Stimulated activated CD8-positive, alpha-beta memory T cell treated with anti-CD3 and anti-CD28 coated beads, Interleukin-4, amount 100 ng/mL, for 24 hours (primary cell): ENCODE data around the gene DGUOK.
"Not testable (repeated sequence)": the region's sequence is repeated elsewhere in the genome, so short reads cannot be mapped to it uniquely, and the experiment has no call there.

ENCODE experiments used
- DNase-seq: peaks from one replicate; pipeline ENCODE4 v3.0.0-alpha.2; 2020; ENCODE audit warnings: low read depth

The DGUOK gene

GRCh38 chr2:73901143-73901542, 25.5 kb upstream of the DGUOK start:
- DNase-seq, result no peak

- DNase-seq, result no peak
Observed at GRCh38 chr2:73902284-73902683, 24.4 kb upstream of the DGUOK start.

GRCh38 chr2:73903313-73903712, 23.4 kb upstream of the DGUOK start:
- DNase-seq, result no peak

GRCh38 chr2:73903949-73904613, 22.6 kb upstream of the DGUOK start:
- DNase-seq, result not testable (repeated sequence)

GRCh38 chr2:73904952-73905351, 21.7 kb upstream of the DGUOK start:
- DNase-seq, result no peak

- DNase-seq, result no peak
Observed at GRCh38 chr2:73906847-73907505, 19.7 kb upstream of the DGUOK start.

- no peak for DNase-seq
Observed at GRCh38 chr2:73907840-73908452, 18.7 kb upstream of the DGUOK start.

- DNase-seq, result no peak
Observed at GRCh38 chr2:73908689-73909652, 17.7 kb upstream of the DGUOK start.

GRCh38 chr2:73910873-73911547, 15.7 kb upstream of the DGUOK start:
- DNase-seq, result no peak

- DNase-seq, result no peak
Observed at GRCh38 chr2:73911548-73912208, 15.0 kb upstream of the DGUOK start.

- DNase-seq, result no peak
Observed at GRCh38 chr2:73913414-73914054, 13.1 kb upstream of the DGUOK start.

- no peak for DNase-seq
Observed at GRCh38 chr2:73914667-73915066, 12.0 kb upstream of the DGUOK start.

- no peak for DNase-seq
Observed at GRCh38 chr2:73915437-73915993, 11.2 kb upstream of the DGUOK start.

- no peak for DNase-seq
Observed at GRCh38 chr2:73916666-73917065, 10.0 kb upstream of the DGUOK start.

- no peak for DNase-seq
Observed at GRCh38 chr2:73917296-73917695, 9.4 kb upstream of the DGUOK start.

GRCh38 chr2:73917696-73918207, 8.9 kb upstream of the DGUOK start:
- no peak for DNase-seq

- no peak for DNase-seq
Observed at GRCh38 chr2:73918856-73919255, 7.8 kb upstream of the DGUOK start.

GRCh38 chr2:73919596-73920228, 7.0 kb upstream of the DGUOK start:
- DNase-seq, result no peak
